CD4-positive, alpha-beta T cell treated with Interleukin-12 subunit alpha and Interleukin-12 subunit beta, for 1 hour (primary cell): ENCODE results near the gene MTSS2.

Experiments
- DNase-seq: peaks from one replicate; pipeline ENCODE4 v3.0.0-alpha.2; 2020

The MTSS2 gene

GRCh38 chr16:70697594-70698170 lies 11.8 kb upstream of the MTSS2 start:
- DNase-seq = no peak

GRCh38 chr16:70696952-70697593 lies 11.2 kb upstream of the MTSS2 start:
- no peak for DNase-seq

GRCh38 chr16:70696355-70696754 lies 10.5 kb upstream of the MTSS2 start:
- no peak for DNase-seq

GRCh38 chr16:70695331-70696070 lies 9.6 kb upstream of the MTSS2 start:
- DNase-seq = no peak

GRCh38 chr16:70694868-70695218 lies 9.0 kb upstream of the MTSS2 start:
- DNase-seq = no peak

GRCh38 chr16:70694088-70694867 lies 8.4 kb upstream of the MTSS2 start:
- DNase-seq = no peak

GRCh38 chr16:70692873-70693671 lies 7.2 kb upstream of the MTSS2 start:
- no peak for DNase-seq

GRCh38 chr16:70692130-70692872 lies 6.4 kb upstream of the MTSS2 start:
- DNase-seq = no peak

GRCh38 chr16:70691223-70692129 lies 5.6 kb upstream of the MTSS2 start:
- DNase-seq = no peak

GRCh38 chr16:70689970-70690891 lies 4.4 kb upstream of the MTSS2 start:
- DNase-seq = no peak

- no peak for DNase-seq
Observed at GRCh38 chr16:70689035-70689969, 3.4 kb upstream of the MTSS2 start.

- DNase-seq = no peak
Observed at GRCh38 chr16:70688246-70688742, 2.4 kb upstream of the MTSS2 start.

- no peak for DNase-seq
Observed at GRCh38 chr16:70687671-70688245, 1.9 kb upstream of the MTSS2 start.

GRCh38 chr16:70687102-70687511 lies 1.3 kb upstream of the MTSS2 start:
- DNase-seq = no peak

- DNase-seq = no peak
Observed at GRCh38 chr16:70686376-70687101, 686 bp upstream of the MTSS2 start.

- no peak for DNase-seq
Observed at GRCh38 chr16:70685061-70685937, 554 bp downstream of the MTSS2 start.
